Measurements from ENCODE around the gene KRT71. TPM values are rescaled to one million over a fixed set of nuclear protein-coding genes. Genes with fewer than 3 reads are reported as not detected.
"Not testable (repeated sequence)": the region's sequence is repeated elsewhere in the genome, so short reads cannot be mapped to it uniquely, and the experiment has no call there.

Gene KRT71
- total RNA-seq, 1 donor = not detected

GRCh38 chr12:52600475-52600874, 47.5 kb upstream of the KRT71 start:
- H2AFZ ChIP-seq (ENCODE audit: low read length) = no peak overlapping the region
- no peaks in the 10 kb centered on the region for H3K79me2 ChIP-seq (ENCODE audit: insufficient read depth, low read length)
- peaks cover 61% of the 10 kb centered on the region for H3K27me3 ChIP-seq (ENCODE audit: insufficient read depth, low read length)
- H3K27ac ChIP-seq (ENCODE audit: low read depth, low read length) = no peak overlapping the region
- no peaks in the 10 kb centered on the region for H3K36me3 ChIP-seq (ENCODE audit: insufficient read depth, low read length)
- H4K20me1 ChIP-seq (ENCODE audit: insufficient read depth, low read length) = no peaks in the 10 kb centered on the region
- TF ChIP-seq CTCF (IDR thresholded peaks at IDR 0.05; ENCODE audit: extremely low read depth, low read depth, low read length) = no peak
- H3K4me3 ChIP-seq (ENCODE audit: insufficient read depth, low read length) = no peak overlapping the region
- H3K4me2 ChIP-seq (ENCODE audit: insufficient read depth, low read length) = no peak overlapping the region
- H3K4me1 ChIP-seq (ENCODE audit: insufficient read depth, low read length) = no peaks in the 10 kb centered on the region
- no peak for DNase-seq (ENCODE audit: insufficient read length, low spot score, missing footprints)
- H3K9me3 ChIP-seq (ENCODE audit: low read depth, low read length) = no peaks in the 10 kb centered on the region

GRCh38 chr12:52600071-52600470, 47.1 kb upstream of the KRT71 start:
- H2AFZ ChIP-seq (ENCODE audit: low read length) = no peak overlapping the region
- H3K4me1 ChIP-seq (ENCODE audit: insufficient read depth, low read length) = no peaks in the 10 kb centered on the region
- peaks cover 62% of the 10 kb centered on the region for H3K27me3 ChIP-seq (ENCODE audit: insufficient read depth, low read length)
- H3K79me2 ChIP-seq (ENCODE audit: insufficient read depth, low read length) = no peaks in the 10 kb centered on the region
- no peaks in the 10 kb centered on the region for H3K9me3 ChIP-seq (ENCODE audit: low read depth, low read length)
- no peak for DNase-seq (ENCODE audit: insufficient read length, low spot score, missing footprints)
- no peaks in the 10 kb centered on the region for H3K36me3 ChIP-seq (ENCODE audit: insufficient read depth, low read length)
- H4K20me1 ChIP-seq (ENCODE audit: insufficient read depth, low read length) = no peaks in the 10 kb centered on the region
- H3K4me3 ChIP-seq (ENCODE audit: insufficient read depth, low read length) = no peak overlapping the region
- no peak overlapping the region for H3K4me2 ChIP-seq (ENCODE audit: insufficient read depth, low read length)
- no peak for TF ChIP-seq CTCF (IDR thresholded peaks at IDR 0.05; ENCODE audit: extremely low read depth, low read depth, low read length)
- no peak overlapping the region for H3K27ac ChIP-seq (ENCODE audit: low read depth, low read length)

GRCh38 chr12:52598966-52599365, 46.0 kb upstream of the KRT71 start:
- DNase-seq (ENCODE audit: insufficient read length, low spot score, missing footprints) = no peak
- H4K20me1 ChIP-seq (ENCODE audit: insufficient read depth, low read length) = no peaks in the 10 kb centered on the region
- peaks cover 67% of the 10 kb centered on the region for H3K27me3 ChIP-seq (ENCODE audit: insufficient read depth, low read length)
- H3K4me3 ChIP-seq (ENCODE audit: insufficient read depth, low read length) = no peak overlapping the region
- H3K27ac ChIP-seq (ENCODE audit: low read depth, low read length) = no peak overlapping the region
- no peaks in the 10 kb centered on the region for H3K9me3 ChIP-seq (ENCODE audit: low read depth, low read length)
- no peak overlapping the region for H2AFZ ChIP-seq (ENCODE audit: low read length)
- no peaks in the 10 kb centered on the region for H3K79me2 ChIP-seq (ENCODE audit: insufficient read depth, low read length)
- H3K4me1 ChIP-seq (ENCODE audit: insufficient read depth, low read length) = no peaks in the 10 kb centered on the region
- H3K4me2 ChIP-seq (ENCODE audit: insufficient read depth, low read length) = no peak overlapping the region
- TF ChIP-seq CTCF (IDR thresholded peaks at IDR 0.05; ENCODE audit: extremely low read depth, low read depth, low read length) = no peak
- no peaks in the 10 kb centered on the region for H3K36me3 ChIP-seq (ENCODE audit: insufficient read depth, low read length)

- peaks cover 35% of the 10 kb centered on the region for H3K27me3 ChIP-seq (ENCODE audit: insufficient read depth, low read length)
- not testable (repeated sequence) for H3K4me1 ChIP-seq (ENCODE audit: insufficient read depth, low read length); H4K20me1 ChIP-seq (ENCODE audit: insufficient read depth, low read length); H3K27ac ChIP-seq (ENCODE audit: low read depth, low read length); H2AFZ ChIP-seq (ENCODE audit: low read length); DNase-seq (ENCODE audit: insufficient read length, low spot score, missing footprints); H3K4me3 ChIP-seq (ENCODE audit: insufficient read depth, low read length); H3K4me2 ChIP-seq (ENCODE audit: insufficient read depth, low read length); H3K36me3 ChIP-seq (ENCODE audit: insufficient read depth, low read length); H3K79me2 ChIP-seq (ENCODE audit: insufficient read depth, low read length); H3K9me3 ChIP-seq (ENCODE audit: low read depth, low read length)
Measured at GRCh38 chr12:52594237-52594636, 41.3 kb upstream of the KRT71 start.
